Measurements from ENCODE around the gene YTHDC2. TPM values are rescaled to one million over a fixed set of nuclear protein-coding genes. Genes with fewer than 3 reads are reported as not detected.

Gene YTHDC2
- total and polyA plus RNA-seq, 2 of the 13 experiments (the other 11 are each of a cell fraction or from before 2014, with no cell fraction given) = 6.7 to 17.8 TPM

DNA sequence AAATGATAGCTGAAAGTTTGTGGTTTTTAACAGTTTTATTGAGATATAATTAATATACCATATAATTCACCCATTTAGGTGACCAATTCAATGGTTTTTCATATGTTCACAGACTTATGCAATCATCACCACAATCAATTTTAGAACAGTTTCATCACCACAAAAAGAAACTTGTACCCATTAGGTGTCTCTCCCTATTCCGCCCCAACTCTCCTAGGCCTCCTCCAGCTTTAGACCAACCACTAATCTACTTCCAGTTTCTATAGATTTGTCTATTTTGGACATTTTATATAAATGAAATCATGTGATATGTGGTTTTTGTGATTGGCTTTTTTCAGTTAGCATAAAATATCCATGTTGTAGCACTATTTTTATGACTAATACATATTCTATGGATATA is 38.6 kb downstream of the YTHDC2 start:
- no peaks in the 10 kb centered on the region for H3K79me2 ChIP-seq (ENCODE audit: insufficient read depth, low read length)
- H4K20me1 ChIP-seq (ENCODE audit: insufficient read depth, low read length) = no peaks in the 10 kb centered on the region
- no peak overlapping the region for H3K4me2 ChIP-seq (ENCODE audit: low read depth, low read length)
- no peaks in the 10 kb centered on the region for H3K27me3 ChIP-seq (ENCODE audit: control insufficient read depth in 1 of 2, insufficient read depth in 2 of 2, low read length in 2 of 2)
- ATAC-seq (no peak), DNase-seq (ENCODE audit: low spot score) (no peak), FAIRE-seq (no peak)
- TF ChIP-seq ZBTB42 (CRISPR knock-in tag; IDR thresholded peaks at IDR 0.05) = no peak
- TF ChIP-seq STAT5B (CRISPR knock-in tag; IDR thresholded peaks at IDR 0.05) = no peak
- TF ChIP-seq ZNF431 (CRISPR knock-in tag; IDR thresholded peaks at IDR 0.05; ENCODE audit: borderline replicate concordance, low read depth) = no peak
- no peak for TF ChIP-seq NR3C1 (CRISPR knock-in tag; IDR thresholded peaks at IDR 0.05)
- no peak for TF ChIP-seq HNRNPK (IDR thresholded peaks at IDR 0.05; ENCODE audit: low read depth, low read length, poor library complexity, severe bottlenecking)
- no peak for TF ChIP-seq SALL2 (CRISPR knock-in tag; IDR thresholded peaks at IDR 0.05)
- TF ChIP-seq, protein P1, sequence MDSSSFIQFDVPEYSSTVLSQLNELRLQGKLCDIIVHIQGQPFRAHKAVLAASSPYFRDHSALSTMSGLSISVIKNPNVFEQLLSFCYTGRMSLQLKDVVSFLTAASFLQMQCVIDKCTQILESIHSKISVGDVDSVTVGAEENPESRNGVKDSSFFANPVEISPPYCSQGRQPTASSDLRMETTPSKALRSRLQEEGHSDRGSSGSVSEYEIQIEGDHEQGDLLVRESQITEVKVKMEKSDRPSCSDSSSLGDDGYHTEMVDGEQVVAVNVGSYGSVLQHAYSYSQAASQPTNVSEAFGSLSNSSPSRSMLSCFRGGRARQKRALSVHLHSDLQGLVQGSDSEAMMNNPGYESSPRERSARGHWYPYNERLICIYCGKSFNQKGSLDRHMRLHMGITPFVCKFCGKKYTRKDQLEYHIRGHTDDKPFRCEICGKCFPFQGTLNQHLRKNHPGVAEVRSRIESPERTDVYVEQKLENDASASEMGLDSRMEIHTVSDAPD (CRISPR knock-in tag; IDR thresholded peaks at IDR 0.05) = no peak
- no peak for TF ChIP-seq ZNF292 (CRISPR knock-in tag; IDR thresholded peaks at IDR 0.05; ENCODE audit: borderline replicate concordance, low read depth)
- TF ChIP-seq, protein P2, sequence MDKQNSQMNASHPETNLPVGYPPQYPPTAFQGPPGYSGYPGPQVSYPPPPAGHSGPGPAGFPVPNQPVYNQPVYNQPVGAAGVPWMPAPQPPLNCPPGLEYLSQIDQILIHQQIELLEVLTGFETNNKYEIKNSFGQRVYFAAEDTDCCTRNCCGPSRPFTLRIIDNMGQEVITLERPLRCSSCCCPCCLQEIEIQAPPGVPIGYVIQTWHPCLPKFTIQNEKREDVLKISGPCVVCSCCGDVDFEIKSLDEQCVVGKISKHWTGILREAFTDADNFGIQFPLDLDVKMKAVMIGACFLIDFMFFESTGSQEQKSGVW (CRISPR knock-in tag; IDR thresholded peaks at IDR 0.05; ENCODE audit: borderline replicate concordance) = no peak
- no TSS peak for BruUV-seq (replicated peaks)
- ChIA-PET CTCF (ENCODE audit: low intra/inter-chr PET ratio, low total read pairs) (no interaction called here), POLR2A (no interaction called here)
- in situ Hi-C loops (cut with HindIII; ENCODE audit: extremely low pct_ligation_motif_present, low pct_unique_long_range_greater_than_20kb) (no loop called here), intact Hi-C loops (cut with micrococcal nuclease; ENCODE audit: unreplicated experiment) (no loop called here)
- no peak overlapping the region for H2AFZ ChIP-seq (ENCODE audit: low read length)
- H3K36me3 ChIP-seq (replicated peaks in 1 of 2; ENCODE audit: control insufficient read depth in 1 of 2, insufficient read depth in 2 of 2, low read length in 2 of 2) = peaks cover 4 to 32% of the 10 kb centered on the region in 2 experiments; a peak in 4 of 5 replicates
- 100% methylated on average over 1 of the region's 1 CpG for WGBS (ENCODE audit: low lambda C conversion rate)
- no peak overlapping the region for H3K27ac ChIP-seq (ENCODE audit: extremely low read length, insufficient read depth, low read length)
- H3K4me1 ChIP-seq (ENCODE audit: insufficient read depth, low read length) = no peaks in the 10 kb centered on the region
- no peak overlapping the region for H3K4me3 ChIP-seq (replicated peaks in 1 of 3; ENCODE audit: insufficient read depth in 1 of 3, low read depth in 2 of 3, low read length in 3 of 3)
- no peaks in the 10 kb centered on the region for H3K9me3 ChIP-seq (ENCODE audit: low read length)
- H3K9ac ChIP-seq (ENCODE audit: insufficient read depth, low read depth, low read length) = no peak overlapping the region

Measured in HepG2 (cell line).